Coronary artery (tissue), 2 donors: Measurements from ENCODE around the gene CLK3.

Source experiments
- DNase-seq: peaks from one replicate; pipeline ENCODE4 v3.0.0-alpha.2; 2017; ENCODE audit warnings: low spot score
- H3K27ac ChIP-seq, 2 donors: fragments of 200-600 bp; sonication (generic); one replicate each; pipeline ENCODE4 v1.5.1; 2016 to 2019
- H3K4me3 ChIP-seq: fragments of 200-600 bp; sonication (generic); 2 replicates; pipeline ENCODE4 v1.5.1; 2016; ENCODE audit warnings: mild to moderate bottlenecking, moderate library complexity
- TF ChIP-seq, protein P1 (sequence below): fragments of 200-600 bp; sonication (generic); IDR thresholded peaks from one replicate; pipeline ENCODE4 v1.5.1; 2019; ENCODE audit warnings: antibody characterized with exemption

CLK3 gene

DNA sequence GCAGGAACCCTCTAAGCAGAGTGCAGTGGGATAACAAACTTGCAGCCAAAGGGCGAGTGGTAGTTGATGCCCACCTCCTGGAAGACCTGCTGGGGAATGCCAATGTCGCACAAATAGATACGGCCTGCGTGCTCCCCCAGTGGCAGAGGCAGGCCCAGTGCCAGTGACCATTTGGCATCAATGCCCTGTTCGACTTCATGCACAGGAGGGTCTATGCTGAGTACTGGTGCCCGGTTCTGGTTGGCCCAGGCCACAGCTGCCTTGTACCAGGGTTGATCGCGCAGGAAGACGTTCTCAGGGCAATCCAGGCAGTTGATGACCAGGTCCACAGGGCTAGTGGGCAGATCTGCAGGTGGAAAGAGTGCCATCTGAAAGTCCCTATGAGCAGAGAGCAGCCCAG lies 17.0 kb downstream of the CLK3 start:
- DNase-seq: peak; percentile 64
- no peak overlapping the region for H3K4me3 ChIP-seq
- TF ChIP-seq, protein P1, sequence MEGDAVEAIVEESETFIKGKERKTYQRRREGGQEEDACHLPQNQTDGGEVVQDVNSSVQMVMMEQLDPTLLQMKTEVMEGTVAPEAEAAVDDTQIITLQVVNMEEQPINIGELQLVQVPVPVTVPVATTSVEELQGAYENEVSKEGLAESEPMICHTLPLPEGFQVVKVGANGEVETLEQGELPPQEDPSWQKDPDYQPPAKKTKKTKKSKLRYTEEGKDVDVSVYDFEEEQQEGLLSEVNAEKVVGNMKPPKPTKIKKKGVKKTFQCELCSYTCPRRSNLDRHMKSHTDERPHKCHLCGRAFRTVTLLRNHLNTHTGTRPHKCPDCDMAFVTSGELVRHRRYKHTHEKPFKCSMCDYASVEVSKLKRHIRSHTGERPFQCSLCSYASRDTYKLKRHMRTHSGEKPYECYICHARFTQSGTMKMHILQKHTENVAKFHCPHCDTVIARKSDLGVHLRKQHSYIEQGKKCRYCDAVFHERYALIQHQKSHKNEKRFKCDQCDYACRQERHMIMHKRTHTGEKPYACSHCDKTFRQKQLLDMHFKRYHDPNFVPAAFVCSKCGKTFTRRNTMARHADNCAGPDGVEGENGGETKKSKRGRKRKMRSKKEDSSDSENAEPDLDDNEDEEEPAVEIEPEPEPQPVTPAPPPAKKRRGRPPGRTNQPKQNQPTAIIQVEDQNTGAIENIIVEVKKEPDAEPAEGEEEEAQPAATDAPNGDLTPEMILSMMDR: no peak

DNA sequence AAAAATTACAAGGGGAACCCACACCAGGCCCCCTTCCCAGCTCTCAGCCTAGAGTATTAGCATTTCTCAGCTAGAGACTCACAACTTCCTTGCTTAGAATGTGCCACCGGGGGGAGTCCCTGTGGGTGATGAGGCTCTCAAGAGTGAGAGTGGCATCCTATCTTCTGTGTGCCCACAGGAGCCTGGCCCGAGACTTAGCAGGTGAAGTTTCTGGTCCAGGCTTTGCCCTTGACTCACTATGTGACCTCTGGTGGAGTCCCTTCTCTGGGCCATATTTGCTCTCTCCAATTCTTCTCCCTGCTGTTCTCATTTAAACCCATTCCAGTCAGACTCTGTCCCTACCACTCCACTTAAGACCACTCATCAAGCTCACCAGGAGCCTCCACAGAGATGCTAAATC lies 18.1 kb downstream of the CLK3 start:
- DNase-seq: no peak
- Histone ChIP-seq H3K4me3 (no peak overlapping the region), H3K27ac (no peak overlapping the region)
- TF ChIP-seq, protein P1: no peak

More for the DNA sequence above, 17.0 kb downstream of the CLK3 start:
- no peak overlapping the region for H3K27ac ChIP-seq

GRCh38 chr15:74635228-74635627 lies 19.6 kb downstream of the CLK3 start:
- Histone ChIP-seq H3K27ac (no peak overlapping the region), H3K4me3 (no peak overlapping the region)
- peak; percentile 66 for DNase-seq
- TF ChIP-seq, protein P1: peak; percentile 64

DNA sequence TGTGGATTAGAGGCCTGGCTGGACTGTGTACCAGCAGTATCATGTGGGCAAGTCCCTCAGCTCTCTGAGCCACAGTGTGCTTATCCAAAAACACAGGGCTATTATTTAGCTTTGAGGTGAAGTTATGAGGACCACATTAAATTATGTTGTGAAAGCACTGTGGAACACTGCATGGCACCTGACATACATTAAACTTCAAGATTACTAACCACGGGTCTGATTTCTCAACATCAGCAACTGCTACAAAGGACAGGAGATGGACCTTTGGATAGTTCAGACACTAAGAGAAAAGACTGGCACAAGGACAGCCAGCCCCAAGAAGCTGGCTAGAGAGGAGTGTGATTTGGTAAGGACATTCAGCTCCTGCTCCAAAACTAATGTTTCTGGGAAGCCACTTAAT lies 21.3 kb downstream of the CLK3 start:
- no peak for DNase-seq
- TF ChIP-seq, protein P1: no peak
- no peak overlapping the region for H3K4me3 ChIP-seq
- no peak overlapping the region for H3K27ac ChIP-seq

- no peak overlapping the region for H3K4me3 ChIP-seq
- no peak overlapping the region for H3K27ac ChIP-seq
- TF ChIP-seq, protein P1: no peak
- DNase-seq: no peak
These were observed 25.5 kb downstream of the CLK3 start for GRCh38 chr15:74641151-74641550.

- peak overlapping the region in 1 of 2 donors; percentile 52 for H3K27ac ChIP-seq
- TF ChIP-seq, protein P1: no peak
- DNase-seq: no peak
- no peak overlapping the region for H3K4me3 ChIP-seq
These were observed 26.7 kb downstream of the CLK3 start for GRCh38 chr15:74642348-74642733.

DNA sequence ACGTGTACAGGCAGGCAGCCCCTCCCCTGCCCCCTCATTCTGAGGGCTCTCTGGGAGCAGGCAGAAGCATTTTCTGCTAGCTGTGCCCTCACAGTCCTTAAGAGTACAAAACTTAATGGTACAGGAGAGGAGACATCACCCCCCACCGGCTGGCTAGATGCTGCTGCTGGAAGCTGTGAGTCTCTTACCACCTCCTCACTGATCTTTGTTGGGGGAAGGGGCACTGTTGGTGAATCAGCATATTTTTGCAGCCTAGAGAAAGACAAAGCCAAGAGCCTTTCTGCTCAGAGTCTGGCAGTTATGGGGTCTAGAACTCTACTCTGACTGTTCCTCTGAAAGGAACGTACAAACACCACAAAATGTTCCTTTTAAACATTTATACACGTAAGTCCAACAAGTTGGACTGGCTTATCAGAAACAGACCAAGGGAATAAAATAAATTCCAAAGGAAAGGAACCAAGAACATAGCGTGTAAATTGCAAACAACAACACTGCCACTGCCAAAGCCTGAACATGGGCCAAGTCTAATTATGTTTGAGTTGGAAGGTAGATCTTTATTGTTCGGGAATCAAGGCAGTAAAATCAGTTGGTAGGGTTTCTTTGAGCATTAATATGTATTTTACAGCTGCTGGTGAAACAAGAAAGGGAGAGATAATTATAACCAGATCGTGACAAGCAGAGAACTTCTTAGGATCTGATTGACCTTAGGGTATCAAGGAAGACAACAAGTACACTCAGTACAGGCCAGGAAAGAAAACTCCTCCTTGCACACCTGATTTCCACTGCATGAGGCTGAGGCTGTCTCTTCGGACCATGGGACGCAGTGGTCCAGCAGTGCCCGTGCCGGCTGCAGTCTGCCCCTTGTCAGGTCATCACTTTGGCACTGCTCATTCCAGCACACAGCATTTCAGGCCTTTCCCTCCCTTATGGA lies 27.4 kb downstream of the CLK3 start:
- no peak overlapping the region for H3K4me3 ChIP-seq
- TF ChIP-seq, protein P1: no peak
- no peak for DNase-seq
- H3K27ac ChIP-seq: peak overlapping the region in 1 of 2 donors; percentile 52
